Left lung (tissue), 14 donors: ENCODE results near the gene KLHL1. TPM values are rescaled to one million over a fixed set of nuclear protein-coding genes. Genes with fewer than 3 reads are reported as not detected.
"Not testable (repeated sequence)": the region's sequence is repeated elsewhere in the genome, so short reads cannot be mapped to it uniquely, and the experiment has no call there.

Experiments
- ATAC-seq: fragments of 200-7000 bp; cut with Tn5 transposase; one replicate; pipeline ENCODE4 v1.9.1; 2020; ENCODE audit warnings: moderate library complexity
- DNase-seq, 4 donors: peaks; one replicate each; pipeline ENCODE4 v3.0.0-alpha.2; 2013 to 2020
- H3K27ac ChIP-seq, 2 donors: fragments of 200-600 bp; sonication (generic) in 1 of 2; one replicate each; pipeline versions ENCODE4 v1.5.0 to v1.8.0; 2020 to 2021
- H3K27me3 ChIP-seq, 2 donors: fragments of 200-600 bp; sonication (generic) in 1 of 2; one replicate each; pipeline versions ENCODE4 v1.5.0 to v1.8.0; 2020 to 2021
- H3K36me3 ChIP-seq, 2 donors: fragments of 200-600 bp; sonication (generic) in 1 of 2; one replicate each; pipeline versions ENCODE4 v1.5.0 to v1.8.0; 2020 to 2021
- H3K4me1 ChIP-seq, 2 donors: fragments of 200-600 bp; one replicate each; pipeline ENCODE4 v1.8.0; 2021
- H3K4me3 ChIP-seq, 2 donors: fragments of 200-600 bp; sonication (generic) in 1 of 2; one replicate each; pipeline versions ENCODE4 v1.5.0 to v1.8.0; 2020 to 2021; ENCODE audit warnings: mild to moderate bottlenecking in 1 of 2
- H3K9me3 ChIP-seq, 2 donors: fragments of 200-600 bp; sonication (generic) in 1 of 2; one replicate each; pipeline versions ENCODE4 v1.5.0 to v1.8.0; 2020 to 2021
- CTCF ChIP-seq, 2 donors: fragments of 200-600 bp; sonication (generic) in 1 of 2; IDR thresholded peaks; one replicate each; pipeline versions ENCODE4 v1.5.0 to v1.8.0; 2021; ENCODE audit warnings: antibody characterized with exemption in 2 of 2
- intact Hi-C, 2 donors: fragments of 100-400 bp; cut with DNase I; formaldehyde crosslinking; loops; one replicate each; pipeline versions ENCODE4 v1.11.2 to v1.14.2; 2022
- long read RNA-seq, 12 donors: library from polyadenylated mRNA in 2 of 12; unstranded in 2 of 12; transcript quantifications; one replicate each; pipeline ENCODE4 v2.0.0 and lab custom pipeline, GENCODE V29; 2019 to 2026
- polyA plus RNA-seq, 6 donors: library from polyadenylated mRNA; unstranded; fragments of 120-200 nt; gene quantifications; one replicate each; pipeline ENCODE4 v1.2.1, GENCODE V29; 2013; ENCODE audit not compliant: insufficient read length in 6 of 6
- total RNA-seq, 2 donors: library from RNA; stranded (reverse); fragmentation: NEBNext Ultra II Directional; extraction: Animal tissue kit (Norgen Biotek cat#: 25700); gene quantifications; one replicate each; pipeline ENCODE4 v1.2.1, GENCODE V29; 2021
- donor health status: DM: no; HTN: yes; CAD: no.
- donor health status: DM: no; HTN: no; CAD: no.

Gene KLHL1
- total RNA-seq: not detected
- polyA plus RNA-seq: under 1 TPM in 4 of 6 donors, not detected in 2; 0.06 TPM
- long read RNA-seq, donor 1: 0 reads
- long read RNA-seq, donor 2: 0 reads
- long read RNA-seq, donor 3: 0 reads
- long read RNA-seq, donor 4: 0 reads
- long read RNA-seq, donor 5: 0 reads
- long read RNA-seq, donor 6: 0 reads
- long read RNA-seq, donor 7: 0 reads
- long read RNA-seq, donor 8: 0 reads
- long read RNA-seq, donor 9: 0 reads
- long read RNA-seq, donor 10: 0 reads
- long read RNA-seq, donor 11, full-length matches to known transcripts: 2 of 2 reads
- long read RNA-seq, donor 11, partial matches to known transcripts: 0 of 2 reads
- long read RNA-seq, donor 11, other reads (novel, unspliced or antisense): 0 of 2 reads
- long read RNA-seq, donor 12: 0 reads

GRCh38 chr13:70108356-70109105 lies at the start of gene KLHL1:
Gene KLHL1, minus strand, starts transcription at chr13:70108452. Its CDS starts 753 bp downstream, at chr13:70107699.
- DNase-seq: no peak
- Histone ChIP-seq H3K4me3 (no peak within 1 kb of the TSS), H3K27me3 (peaks cover 0 to 16% of the 10 kb centered on the region in 2 donors), H3K9me3 (no peaks in the 10 kb centered on the region), H3K36me3 (no peaks in the 10 kb centered on the region), H3K27ac (no peak within 1 kb of the TSS), H3K4me1 (no peaks in the 10 kb centered on the region)
- ATAC-seq: no peak
- intact Hi-C loops: no loop called here
- TF ChIP-seq CTCF (IDR thresholded peaks at IDR 0.05): no peak

- H3K9me3 ChIP-seq, H3K4me1 ChIP-seq, intact Hi-C loops, H3K4me3 ChIP-seq, ATAC-seq, H3K27ac ChIP-seq, H3K27me3 ChIP-seq, H3K36me3 ChIP-seq: not testable (repeated sequence)
- peak in 1 of 4 donors; percentile 41 for DNase-seq
These were observed 34.4 kb upstream of the KLHL1 start for GRCh38 chr13:70142658-70143057.

- no peak for TF ChIP-seq CTCF (IDR thresholded peaks at IDR 0.05)
- no peak overlapping the region for H3K4me3 ChIP-seq
- no peak for DNase-seq
- no peaks in the 10 kb centered on the region for H3K36me3 ChIP-seq
- no peak overlapping the region for H3K27ac ChIP-seq
- H3K9me3 ChIP-seq: no peaks in the 10 kb centered on the region
- no peak for ATAC-seq
- no peaks in the 10 kb centered on the region for H3K27me3 ChIP-seq
- H3K4me1 ChIP-seq: no peaks in the 10 kb centered on the region
- intact Hi-C loops: no loop called here
These were observed 19.8 kb upstream of the KLHL1 start for GRCh38 chr13:70128098-70128497.

GRCh38 chr13:70125693-70126092 lies 17.4 kb upstream of the KLHL1 start:
- no peaks in the 10 kb centered on the region for H3K36me3 ChIP-seq
- no peak for TF ChIP-seq CTCF (IDR thresholded peaks at IDR 0.05)
- H3K9me3 ChIP-seq: no peaks in the 10 kb centered on the region
- intact Hi-C loops: no loop called here
- H3K27me3 ChIP-seq: no peaks in the 10 kb centered on the region
- no peak overlapping the region for H3K27ac ChIP-seq
- ATAC-seq (no peak), DNase-seq (no peak)
- H3K4me1 ChIP-seq: no peaks in the 10 kb centered on the region
- no peak overlapping the region for H3K4me3 ChIP-seq

- Histone ChIP-seq H3K4me1 (no peaks in the 10 kb centered on the region), H3K36me3 (no peaks in the 10 kb centered on the region), H3K27me3 (no peaks in the 10 kb centered on the region), H3K9me3 (no peaks in the 10 kb centered on the region), H3K4me3 (no peak overlapping the region), H3K27ac (no peak overlapping the region)
- ATAC-seq (no peak), DNase-seq (no peak)
- intact Hi-C loops: no loop called here
- TF ChIP-seq CTCF (IDR thresholded peaks at IDR 0.05): no peak
These were observed 9.2 kb upstream of the KLHL1 start for GRCh38 chr13:70117338-70117905.
